IPS DF 4.7 (cell line): ENCODE results near the gene LKAAEAR1.
"Not testable (repeated sequence)": the region's sequence is repeated elsewhere in the genome, so short reads cannot be mapped to it uniquely, and the experiment has no call there.

Experiments
- DNase-seq: peaks from one replicate; pipeline ENCODE4 v3.0.0-alpha.2; 2013; ENCODE audit warnings: low spot score; ENCODE audit errors: extremely low read depth

LKAAEAR1 gene

GRCh38 chr20:64099086-64099786, 15.0 kb upstream of the LKAAEAR1 start:
- DNase-seq: no peak

- no peak for DNase-seq
Observed at GRCh38 chr20:64098471-64099013, 14.3 kb upstream of the LKAAEAR1 start.

GRCh38 chr20:64096535-64096934, 12.3 kb upstream of the LKAAEAR1 start:
- no peak for DNase-seq

- no peak for DNase-seq
Observed at GRCh38 chr20:64095927-64096326, 11.7 kb upstream of the LKAAEAR1 start.

GRCh38 chr20:64095455-64095854, 11.3 kb upstream of the LKAAEAR1 start:
- no peak for DNase-seq

- DNase-seq: no peak
Observed at GRCh38 chr20:64093013-64093503, 8.9 kb upstream of the LKAAEAR1 start.

- no peak for DNase-seq
Observed at GRCh38 chr20:64092258-64093012, 8.2 kb upstream of the LKAAEAR1 start.

GRCh38 chr20:64091770-64092169, 7.6 kb upstream of the LKAAEAR1 start:
- DNase-seq: no peak

- no peak for DNase-seq
Observed at GRCh38 chr20:64091340-64091739, 7.1 kb upstream of the LKAAEAR1 start.

GRCh38 chr20:64090165-64090564, 6.0 kb upstream of the LKAAEAR1 start:
- DNase-seq: no peak

- not testable (repeated sequence) for DNase-seq
Observed at GRCh38 chr20:64088586-64088985, 4.4 kb upstream of the LKAAEAR1 start.

GRCh38 chr20:64087226-64087825, 3.1 kb upstream of the LKAAEAR1 start:
- DNase-seq: not testable (repeated sequence)

- no peak for DNase-seq
Observed at GRCh38 chr20:64086801-64087200, 2.6 kb upstream of the LKAAEAR1 start.

- no peak for DNase-seq
Observed at GRCh38 chr20:64084685-64085152, 521 bp upstream of the LKAAEAR1 start.

- no peak for DNase-seq
Observed at GRCh38 chr20:64083378-64083803, 807 bp downstream of the LKAAEAR1 start.

- DNase-seq: no peak
Observed at GRCh38 chr20:64082820-64083377, 1.3 kb downstream of the LKAAEAR1 start.

- DNase-seq: no peak
Observed at GRCh38 chr20:64082126-64082731, 2.0 kb downstream of the LKAAEAR1 start.

- DNase-seq: no peak
Observed at GRCh38 chr20:64081624-64081964, 2.6 kb downstream of the LKAAEAR1 start.

GRCh38 chr20:64080813-64081623, 3.2 kb downstream of the LKAAEAR1 start:
- no peak for DNase-seq
